ENCODE measurements around the gene SEC31B. TPM values are rescaled to one million over a fixed set of nuclear protein-coding genes. Genes with fewer than 3 reads are reported as not detected.

SEC31B gene
- total and polyA plus RNA-seq, 3 donors from 2014 or later: 23.1 to 42.0 (median 32.8) TPM

GRCh38 chr10:100528123-100528886 lies 8.6 kb upstream of the SEC31B start:
- Histone ChIP-seq H3K9me3 (no peaks in the 10 kb centered on the region), H3K27ac (peak overlapping the region in 1 of 2 donors; percentile 79), H3K4me3 (peak overlapping the region; percentile 62 to 95), H3K36me3 (ENCODE audit: low read depth, missing control alignments) (no peaks in the 10 kb centered on the region), H3K27me3 (no peaks in the 10 kb centered on the region), H3K4me1 (peaks cover 12% of the 10 kb centered on the region)
- no peak for DNase-seq
- intact Hi-C loops (cut with DNase I; ENCODE audit: low total_unique reads): no loop called here
- WGBS, 2 donors: 48 to 49% methylated on average over 7 of the region's 7 CpGs
- TF ChIP-seq CTCF (IDR thresholded peaks at IDR 0.05) (no peak), POLR2A (IDR thresholded peaks at IDR 0.05) (no peak)

GRCh38 chr10:100524638-100525037 lies 5.0 kb upstream of the SEC31B start:
- H3K4me3 ChIP-seq: no peak overlapping the region
- TF ChIP-seq POLR2A (IDR thresholded peaks at IDR 0.05) (no peak), CTCF (IDR thresholded peaks at IDR 0.05) (no peak)
- peaks cover 12% of the 10 kb centered on the region for H3K4me1 ChIP-seq
- H3K27ac ChIP-seq: no peak overlapping the region
- WGBS, 2 donors: 81 to 85% methylated on average over 2 of the region's 2 CpGs
- H3K27me3 ChIP-seq: no peaks in the 10 kb centered on the region
- DNase-seq: no peak
- intact Hi-C loops (cut with DNase I; ENCODE audit: low total_unique reads): no loop called here
- no peaks in the 10 kb centered on the region for H3K9me3 ChIP-seq
- H3K36me3 ChIP-seq (ENCODE audit: low read depth, missing control alignments): no peaks in the 10 kb centered on the region

GRCh38 chr10:100524206-100524605 lies 4.5 kb upstream of the SEC31B start:
- DNase-seq: no peak
- Histone ChIP-seq H3K27me3 (no peaks in the 10 kb centered on the region), H3K4me3 (no peak overlapping the region), H3K4me1 (peaks cover 17% of the 10 kb centered on the region), H3K36me3 (ENCODE audit: low read depth, missing control alignments) (no peaks in the 10 kb centered on the region), H3K9me3 (no peaks in the 10 kb centered on the region), H3K27ac (no peak overlapping the region)
- intact Hi-C loops (cut with DNase I; ENCODE audit: low total_unique reads): no loop called here
- WGBS, 2 donors: 83 to 89% methylated on average over 6 of the region's 6 CpGs
- TF ChIP-seq POLR2A (IDR thresholded peaks at IDR 0.05) (no peak), CTCF (IDR thresholded peaks at IDR 0.05) (no peak)

GRCh38 chr10:100522945-100523344 lies 3.3 kb upstream of the SEC31B start:
- Histone ChIP-seq H3K4me3 (no peak overlapping the region), H3K27ac (no peak overlapping the region), H3K27me3 (no peaks in the 10 kb centered on the region), H3K4me1 (peaks cover 12% of the 10 kb centered on the region), H3K9me3 (no peaks in the 10 kb centered on the region), H3K36me3 (ENCODE audit: low read depth, missing control alignments) (no peaks in the 10 kb centered on the region)
- WGBS, 2 donors: 94 to 95% methylated on average over 9 of the region's 9 CpGs
- intact Hi-C loops (cut with DNase I; ENCODE audit: low total_unique reads): no loop called here
- DNase-seq: no peak
- TF ChIP-seq POLR2A (IDR thresholded peaks at IDR 0.05): no peak
- TF ChIP-seq CTCF (IDR thresholded peaks at IDR 0.05): no peak

All from testis (tissue), 3 donors.